CD14-positive monocyte (primary cell): ENCODE measurements around the gene LILRB4. TPM values are rescaled to one million over a fixed set of nuclear protein-coding genes. Genes with fewer than 3 reads are reported as not detected.
"Not testable (repeated sequence)": the region's sequence is repeated elsewhere in the genome, so short reads cannot be mapped to it uniquely, and the experiment has no call there.

Source experiments
- DNase-seq, 3 donors: peaks; one replicate each; pipeline ENCODE4 v3.0.0-alpha.2; 2011 to 2022
- H2AFZ ChIP-seq: 2 replicates; pipeline ENCODE4 v1.6.0; 2012; ENCODE audit warnings: mild to moderate bottlenecking, low read depth, low read length, inconsistent platforms; ENCODE audit not compliant: insufficient read depth, poor library complexity, severe bottlenecking
- H3K27ac ChIP-seq, 2 donors: 1 replicate in 1 of 2; 2 replicates in 1 of 2; pipeline ENCODE4 v1.5.1; 2012 to 2013; ENCODE audit warnings: low read length in 2 of 2, control low read depth in 1 of 2, inconsistent platforms in 1 of 2, low read depth in 1 of 2, mild to moderate bottlenecking in 1 of 2
- H3K27me3 ChIP-seq, 2 donors: one replicate each; pipeline versions ENCODE4 v1.6.0 to v1.6.1; 2011 to 2013; ENCODE audit warnings: low read length in 2 of 2; ENCODE audit not compliant: control insufficient read depth in 2 of 2, insufficient read depth in 2 of 2
- H3K36me3 ChIP-seq, 2 donors: replicated peaks in 1 of 2; 1 replicate in 1 of 2; 2 replicates in 1 of 2; pipeline versions ENCODE4 v1.5.1 to v1.6.1; 2012 to 2013; ENCODE audit warnings: low read length in 2 of 2, control low read depth in 1 of 2, inconsistent platforms in 1 of 2, mild to moderate bottlenecking in 1 of 2; ENCODE audit not compliant: insufficient read depth in 2 of 2, control insufficient read depth in 1 of 2
- H3K4me1 ChIP-seq, 2 donors: 1 replicate in 1 of 2; 2 replicates in 1 of 2; pipeline versions ENCODE4 v1.5.1 to v1.6.1; 2012 to 2013; ENCODE audit warnings: low read length in 2 of 2, control low read depth in 1 of 2, inconsistent platforms in 1 of 2, mild to moderate bottlenecking in 1 of 2, moderate library complexity in 1 of 2; ENCODE audit not compliant: insufficient read depth in 2 of 2, control insufficient read depth in 1 of 2
- H3K4me2 ChIP-seq: replicated peaks from 2 replicates; pipeline ENCODE3; 2012; ENCODE audit warnings: low read length, moderate library complexity, mild to moderate bottlenecking; ENCODE audit not compliant: poor library complexity, severe bottlenecking; ENCODE audit errors: extremely low read depth
- H3K4me3 ChIP-seq, 3 experiments: fragments of 200-600 bp in 1 of 3; sonication (generic) in 1 of 3; replicated peaks in 1 of 3; 1 replicate in 2 of 3; 2 replicates in 1 of 3; pipeline ENCODE4 v1.5.1; 2011 to 2013; ENCODE audit warnings: low read length in 3 of 3, mild to moderate bottlenecking in 3 of 3, control low read depth in 2 of 3, low read depth in 2 of 3, inconsistent platforms in 1 of 3, moderate library complexity in 1 of 3
- H3K79me2 ChIP-seq: 2 replicates; pipeline ENCODE4 v1.6.0; 2012; ENCODE audit warnings: mild to moderate bottlenecking, control low read depth, inconsistent platforms, low read length, moderate library complexity; ENCODE audit not compliant: insufficient read depth
- H3K9ac ChIP-seq: 2 replicates; pipeline ENCODE4 v1.6.0; 2017; ENCODE audit warnings: low read length, mild to moderate bottlenecking; ENCODE audit not compliant: insufficient read depth, poor library complexity, severe bottlenecking
- H3K9me3 ChIP-seq, 2 donors: replicated peaks in 1 of 2; 1 replicate in 1 of 2; 2 replicates in 1 of 2; pipeline versions ENCODE4 v1.5.1 to v1.6.1; 2012 to 2013; ENCODE audit warnings: low read length in 2 of 2, control low read depth in 1 of 2; ENCODE audit not compliant: control insufficient read depth in 1 of 2, insufficient read depth in 1 of 2
- H4K20me1 ChIP-seq: 2 replicates; pipeline ENCODE4 v1.6.0; 2012; ENCODE audit warnings: mild to moderate bottlenecking, low read length, control low read depth, moderate library complexity; ENCODE audit not compliant: insufficient read depth
- H3K27ac Mint-ChIP-seq, 7 donors: one replicate each; pipeline ENCODE4 v1.8.0; 2020; ENCODE audit warnings: mild to moderate bottlenecking in 7 of 7, mixed read lengths in 7 of 7, moderate library complexity in 6 of 7, inconsistent platforms in 2 of 7
- H3K27me3 Mint-ChIP-seq, 3 donors: one replicate each; pipeline ENCODE4 v1.8.0; 2021 to 2022; ENCODE audit warnings: low read depth in 3 of 3, mild to moderate bottlenecking in 3 of 3, mixed read lengths in 3 of 3, moderate library complexity in 3 of 3, inconsistent platforms in 1 of 3
- H3K36me3 Mint-ChIP-seq, 2 donors: one replicate each; pipeline ENCODE4 v1.8.0; 2020; ENCODE audit warnings: mixed read lengths in 2 of 2, inconsistent platforms in 1 of 2, mild to moderate bottlenecking in 1 of 2
- H3K4me1 Mint-ChIP-seq: one replicate; pipeline ENCODE4 v1.8.0; 2020; ENCODE audit warnings: mild to moderate bottlenecking, mixed read lengths
- H3K4me3 Mint-ChIP-seq, 2 donors: one replicate each; pipeline ENCODE4 v1.8.0; 2020; ENCODE audit warnings: mild to moderate bottlenecking in 2 of 2, mixed read lengths in 2 of 2, moderate library complexity in 1 of 2
- H3K9me3 Mint-ChIP-seq, 7 donors: one replicate each; pipeline ENCODE4 v1.8.0; 2020 to 2022; ENCODE audit warnings: mixed read lengths in 7 of 7, mild to moderate bottlenecking in 6 of 7, moderate library complexity in 6 of 7, inconsistent platforms in 2 of 7
- CTCF ChIP-seq: fragments of 200-600 bp; IDR thresholded peaks from one replicate; pipeline ENCODE4 v1.8.0; 2022; ENCODE audit warnings: antibody characterized with exemption, mild to moderate bottlenecking
- WGBS: methylation state at CpG from one replicate; pipeline ENCODE4 v1.1.5; 2013; ENCODE audit warnings: missing lambda C conversion rate; ENCODE audit not compliant: insufficient coverage; 5-methylcytosine and 5-hydroxymethylcytosine counted together
- intact Hi-C, 2 donors: fragments of 100-400 bp; cut with micrococcal nuclease; formaldehyde crosslinking; loops; one replicate each; pipeline versions ENCODE4 v1.15.0 to v1.15.1; 2023
- polyA plus RNA-seq, 3 donors: library from polyadenylated mRNA; depleted of rRNA in 1 of 3; unstranded in 2 of 3; stranded (reverse) in 1 of 3; fragments of 300-500 nt in 2 of 3; fragments of >200 nt in 1 of 3; fragmentation: Illumina TruSeq in 2 of 3; gene quantifications; 1 replicate in 2 of 3; 2 replicates in 1 of 3; pipeline ENCODE4 v1.2.3, GENCODE V29; 2012 to 2021

LILRB4 gene
- polyA plus RNA-seq, 3 donors: 35.8 to 102 (median 58.0) TPM

GRCh38 chr19:54708781-54709180 is 46.0 kb downstream of the LILRB4 start:
- Histone ChIP-seq H2AFZ (no peak overlapping the region), H3K9ac (no peak overlapping the region), H4K20me1 (no peaks in the 10 kb centered on the region), H3K79me2 (no peaks in the 10 kb centered on the region), H3K27ac (no peak overlapping the region), H3K27me3 (peaks cover 0 to 11% of the 10 kb centered on the region in 2 donors), H3K4me2 (no peak overlapping the region), H3K4me3 (no peak overlapping the region), H3K36me3 (no peaks in the 10 kb centered on the region), H3K4me1 (peaks cover 0 to 3% of the 10 kb centered on the region in 2 donors), H3K9me3 (no peaks in the 10 kb centered on the region)
- H3K36me3 Mint-ChIP-seq: no peaks in the 10 kb centered on the region
- peaks cover 13 to 38% (median 26%) of the 10 kb centered on the region in 3 donors for H3K27me3 Mint-ChIP-seq
- peaks cover 6% of the 10 kb centered on the region for H3K4me1 Mint-ChIP-seq
- no peak overlapping the region for H3K4me3 Mint-ChIP-seq
- peaks cover 0 to 3% (median 0%) of the 10 kb centered on the region in 7 donors for H3K9me3 Mint-ChIP-seq
- TF ChIP-seq CTCF: no peak
- H3K27ac Mint-ChIP-seq: no peak overlapping the region
- WGBS: 100% methylated on average over 3 of the region's 7 CpGs
- no peak for DNase-seq
- intact Hi-C loops: no loop called here

- Histone ChIP-seq H3K4me1 (peaks cover 0 to 3% of the 10 kb centered on the region in 2 donors), H3K9ac (no peak overlapping the region), H3K27ac (no peak overlapping the region), H3K27me3 (peaks cover 0 to 6% of the 10 kb centered on the region in 2 donors), H4K20me1 (no peaks in the 10 kb centered on the region), H3K9me3 (no peaks in the 10 kb centered on the region), H3K36me3 (no peaks in the 10 kb centered on the region), H3K4me2 (no peak overlapping the region), H3K79me2 (no peaks in the 10 kb centered on the region), H2AFZ (no peak overlapping the region), H3K4me3 (no peak overlapping the region)
- TF ChIP-seq CTCF: no peak
- Mint-ChIP-seq H3K27ac (no peak overlapping the region), H3K36me3 (no peaks in the 10 kb centered on the region), H3K4me3 (no peak overlapping the region), H3K27me3 (peaks cover 7 to 33% (median 20%) of the 10 kb centered on the region in 3 donors), H3K4me1 (peaks cover 6% of the 10 kb centered on the region), H3K9me3 (peaks cover 0 to 3% (median 0%) of the 10 kb centered on the region in 7 donors)
- WGBS: 100% methylated on average over 5 of the region's 18 CpGs
- intact Hi-C loops: no loop called here
- no peak for DNase-seq
Observed at GRCh38 chr19:54709212-54709948, 46.6 kb downstream of the LILRB4 start.

- H3K4me1 ChIP-seq, H3K4me2 ChIP-seq, H2AFZ ChIP-seq, H3K36me3 Mint-ChIP-seq, H3K9me3 Mint-ChIP-seq, H3K9ac ChIP-seq, H3K9me3 ChIP-seq, H3K27ac Mint-ChIP-seq, H3K4me3 Mint-ChIP-seq, H4K20me1 ChIP-seq, H3K79me2 ChIP-seq, DNase-seq, H3K36me3 ChIP-seq, H3K4me3 ChIP-seq, H3K4me1 Mint-ChIP-seq, intact Hi-C loops, H3K27me3 ChIP-seq, H3K27ac ChIP-seq: not testable (repeated sequence)
- peaks cover 6 to 29% (median 17%) of the 10 kb centered on the region in 3 donors for H3K27me3 Mint-ChIP-seq
- WGBS: 96% methylated on average over 8 of the region's 13 CpGs
Observed at GRCh38 chr19:54709956-54710355, 47.2 kb downstream of the LILRB4 start.
